WTC11 (cell line): ENCODE results near the gene LAMA5. TPM values are rescaled to one million over a fixed set of nuclear protein-coding genes. Genes with fewer than 3 reads are reported as not detected.
A peak's percentile ranks its signal among the peaks of the same experiment; 100 is the strongest.

Experiments used
- ATAC-seq: fragments of 200-7000 bp; cut with Tn5 transposase; 2 replicates; pipeline ENCODE4 v1.10.0; 2021; ENCODE audit warnings: mild to moderate bottlenecking, moderate library complexity
- CTCF ChIA-PET: fragments of 300-600 bp; sonication (Branson Sonifier 250); formaldehyde crosslinking; loops from one replicate; lab custom pipeline; 2021; ENCODE audit warnings: antibody characterized with exemption; lab: Charles Lee
- POLR2A ChIA-PET: fragments of 350-600 bp; sonication (Branson Sonifier 250); formaldehyde crosslinking; loops from one replicate; lab custom pipeline; 2021; ENCODE audit warnings: antibody characterized with exemption; lab: Charles Lee
- DNase-seq: peaks from one replicate; pipeline ENCODE4 v3.0.0; 2021; ENCODE audit warnings: low spot score
- H3K27ac Mint-ChIP-seq: 2 replicates; pipeline ENCODE4 v1.8.0; 2021; ENCODE audit warnings: mixed read lengths
- H3K27me3 Mint-ChIP-seq: 2 replicates; pipeline ENCODE4 v1.8.0; 2021; ENCODE audit warnings: low read depth, mild to moderate bottlenecking, moderate library complexity, mixed read lengths
- H3K36me3 Mint-ChIP-seq: 2 replicates; pipeline ENCODE4 v1.8.0; 2021; ENCODE audit warnings: mixed read lengths
- H3K4me1 Mint-ChIP-seq: 2 replicates; pipeline ENCODE4 v1.8.0; 2022; ENCODE audit warnings: mixed read lengths
- H3K4me3 Mint-ChIP-seq: 2 replicates; pipeline ENCODE4 v1.8.0; 2021; ENCODE audit warnings: mild to moderate bottlenecking, moderate library complexity, mixed read lengths
- H3K9me3 Mint-ChIP-seq: 2 replicates; pipeline ENCODE4 v1.8.0; 2021; ENCODE audit warnings: mixed read lengths
- AR ChIP-seq: fragments of 250-450 bp; sonication (Bioruptor Pico); IDR thresholded peaks from 2 replicates; pipeline ENCODE4 v1.9.0; 2021; ENCODE audit warnings: mild to moderate bottlenecking
- ATF1 ChIP-seq: sonication (generic); formaldehyde crosslinking; IDR thresholded peaks from 2 replicates; pipeline ENCODE4 v1.8.1; 2023; ENCODE audit warnings: mild to moderate bottlenecking, moderate library complexity, missing genetic modification reagents
- GABPB1 ChIP-seq: sonication (generic); formaldehyde crosslinking; IDR thresholded peaks from 2 replicates; pipeline ENCODE4 v1.8.1; 2023; ENCODE audit warnings: mild to moderate bottlenecking, missing genetic modification reagents
- IRF2 ChIP-seq: sonication (generic); formaldehyde crosslinking; IDR thresholded peaks from 2 replicates; pipeline ENCODE4 v1.8.0; 2022; ENCODE audit warnings: low read depth, missing genetic modification reagents, borderline replicate concordance
- JAZF1 ChIP-seq: fragments of 250-450 bp; sonication (Bioruptor Pico); IDR thresholded peaks from 2 replicates; pipeline ENCODE4 v1.9.0; 2021; ENCODE audit warnings: moderate library complexity, mild to moderate bottlenecking, inconsistent platforms
- RORB ChIP-seq: fragments of 250-450 bp; sonication (Bioruptor Pico); IDR thresholded peaks from 2 replicates; pipeline ENCODE4 v1.9.0; 2021; ENCODE audit warnings: mild to moderate bottlenecking
- USF1 ChIP-seq: sonication (generic); formaldehyde crosslinking; IDR thresholded peaks from 2 replicates; pipeline ENCODE4 v1.8.0; 2022; ENCODE audit warnings: mild to moderate bottlenecking, missing genetic modification reagents
- ZNF232 ChIP-seq: sonication (generic); formaldehyde crosslinking; IDR thresholded peaks from 2 replicates; pipeline ENCODE4 v1.8.0; 2022; ENCODE audit warnings: mild to moderate bottlenecking, missing genetic modification reagents
- total RNA-seq: library from RNA; stranded (reverse); gene quantifications from 3 replicates; pipeline ENCODE4 v1.2.3, GENCODE V29; 2021
- TF ChIP-seq, protein P1 (sequence below): sonication (generic); formaldehyde crosslinking; IDR thresholded peaks from 2 replicates; pipeline ENCODE4 v1.8.0; 2022; ENCODE audit warnings: mild to moderate bottlenecking, missing genetic modification reagents

The LAMA5 gene
- total RNA-seq, 1 experiment from 2014 or later: 329 TPM

DNA sequence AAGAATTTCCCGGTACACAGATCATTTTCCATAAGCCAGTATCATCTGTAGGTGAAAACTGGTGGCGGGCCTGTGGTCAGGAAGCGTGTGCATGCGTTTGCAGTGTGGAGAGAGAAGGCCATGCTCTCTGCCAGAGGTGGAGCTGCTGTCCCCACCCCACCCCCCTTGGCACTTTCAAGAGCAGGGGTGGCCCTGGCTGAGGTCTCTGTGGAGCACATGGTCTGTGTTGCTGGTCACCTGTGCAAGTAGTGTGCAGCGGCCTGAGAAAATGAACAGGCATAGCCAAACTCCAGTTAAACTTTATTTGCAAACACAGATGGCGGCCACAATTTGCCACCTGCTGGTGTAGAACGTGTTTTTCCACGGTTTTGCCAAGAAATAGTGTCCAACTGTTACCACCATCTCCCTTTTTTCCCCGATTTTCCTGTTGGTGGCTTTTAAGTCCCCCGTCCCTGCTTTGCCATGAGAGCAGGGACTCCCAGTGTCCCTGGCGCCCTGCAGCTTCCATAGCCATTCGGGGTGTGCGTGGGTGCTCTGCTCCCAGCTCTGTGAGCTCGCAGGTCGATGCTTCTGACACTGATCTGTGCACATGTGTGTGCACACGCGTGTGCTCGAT lies 61.9 kb downstream of the LAMA5 start:
- Mint-ChIP-seq H3K4me1 (peaks cover 18% of the 10 kb centered on the region), H3K36me3 (peaks cover 28% of the 10 kb centered on the region), H3K27me3 (no peaks in the 10 kb centered on the region), H3K9me3 (no peaks in the 10 kb centered on the region), H3K4me3 (peak overlapping the region; percentile 86), H3K27ac (peak overlapping the region; percentile 98)
- ChIA-PET CTCF (interaction anchor here (0.5 to 2.7 kb wide), 4 partner anchors 64 to 94 kb away, joined by 3 to 16 read pairs (median 10); no protein-coding TSS in a partner anchor), POLR2A (interaction anchor here (1.3 kb wide), 1 partner anchor 69 kb away, joined by 6 read pairs; no protein-coding TSS in a partner anchor)
- no peak for ATAC-seq
- no peak for DNase-seq
- TF ChIP-seq, protein P1, sequence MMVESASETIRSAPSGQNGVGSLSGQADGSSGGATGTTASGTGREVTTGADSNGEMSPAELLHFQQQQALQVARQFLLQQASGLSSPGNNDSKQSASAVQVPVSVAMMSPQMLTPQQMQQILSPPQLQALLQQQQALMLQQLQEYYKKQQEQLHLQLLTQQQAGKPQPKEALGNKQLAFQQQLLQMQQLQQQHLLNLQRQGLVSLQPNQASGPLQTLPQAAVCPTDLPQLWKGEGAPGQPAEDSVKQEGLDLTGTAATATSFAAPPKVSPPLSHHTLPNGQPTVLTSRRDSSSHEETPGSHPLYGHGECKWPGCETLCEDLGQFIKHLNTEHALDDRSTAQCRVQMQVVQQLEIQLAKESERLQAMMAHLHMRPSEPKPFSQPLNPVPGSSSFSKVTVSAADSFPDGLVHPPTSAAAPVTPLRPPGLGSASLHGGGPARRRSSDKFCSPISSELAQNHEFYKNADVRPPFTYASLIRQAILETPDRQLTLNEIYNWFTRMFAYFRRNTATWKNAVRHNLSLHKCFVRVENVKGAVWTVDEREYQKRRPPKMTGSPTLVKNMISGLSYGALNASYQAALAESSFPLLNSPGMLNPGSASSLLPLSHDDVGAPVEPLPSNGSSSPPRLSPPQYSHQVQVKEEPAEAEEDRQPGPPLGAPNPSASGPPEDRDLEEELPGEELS (CRISPR knock-in tag): no peak
- TF ChIP-seq GABPB1 (CRISPR knock-in tag): 0 out of 2 replicates have a peak, but pooled peaks have one; percentile 15

DNA sequence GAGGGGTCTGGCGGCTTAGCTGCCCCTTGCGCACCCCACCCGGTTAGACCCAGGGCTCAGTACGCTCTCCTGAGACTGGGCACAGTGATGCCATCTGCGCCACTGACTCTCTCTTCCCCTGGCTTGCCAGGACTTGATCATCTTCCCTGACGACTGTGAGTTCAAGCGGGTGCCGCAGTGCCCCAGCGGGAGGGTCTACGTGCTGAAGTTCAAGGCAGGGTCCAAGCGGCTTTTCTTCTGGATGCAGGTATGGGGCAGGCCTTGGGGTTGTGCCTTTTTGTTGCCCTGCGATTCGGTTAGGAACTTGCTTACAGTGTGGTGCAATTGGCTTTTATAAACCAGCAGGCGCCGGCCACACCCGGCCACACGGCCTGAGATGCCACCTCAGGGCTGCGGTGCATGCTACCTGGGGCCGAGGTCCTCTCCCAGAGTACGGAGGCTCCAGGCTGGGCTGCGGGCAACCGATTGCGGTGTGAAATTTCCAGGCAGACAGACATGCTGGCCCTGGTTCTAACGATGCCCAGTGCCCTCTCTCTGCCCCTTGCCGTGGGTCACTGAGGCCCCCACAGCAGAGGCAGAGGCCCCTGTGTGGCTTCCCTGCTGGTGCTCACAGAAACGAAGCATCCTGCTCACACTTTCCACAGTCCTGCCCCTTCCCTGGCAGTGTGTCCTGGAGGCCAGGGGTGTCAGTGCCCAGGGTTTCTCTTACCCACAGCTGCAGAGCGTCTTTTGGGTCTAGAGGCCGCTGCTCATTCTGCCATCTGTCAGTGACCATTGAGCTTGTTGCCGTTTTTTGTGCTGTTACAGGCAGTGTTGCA lies 62.6 kb downstream of the LAMA5 start:
- ATAC-seq (no peak), DNase-seq (no peak)
- Mint-ChIP-seq H3K4me1 (peaks cover 18% of the 10 kb centered on the region), H3K4me3 (peak overlapping the region; percentile 86), H3K9me3 (no peaks in the 10 kb centered on the region), H3K36me3 (peaks cover 28% of the 10 kb centered on the region), H3K27me3 (no peaks in the 10 kb centered on the region), H3K27ac (peak overlapping the region; percentile 93)
- POLR2A ChIA-PET: interaction anchor here (1.2 to 1.3 kb wide), 2 partner anchors 64 to 70 kb away, joined by 3 to 6 read pairs; no protein-coding TSS in a partner anchor
- CTCF ChIA-PET: interaction anchor here (2.4 to 2.7 kb wide), 2 partner anchors 64 to 78 kb away, joined by 10 to 16 read pairs; no protein-coding TSS in a partner anchor
- TF ChIP-seq ZNF232 (CRISPR knock-in tag) (no peak), JAZF1 (CRISPR knock-in tag) (no peak), ATF1 (CRISPR knock-in tag) (0 out of 2 replicates have a peak, but pooled peaks have one; percentile 42), IRF2 (CRISPR knock-in tag) (no peak)

- Mint-ChIP-seq H3K4me3 (peak overlapping the region; percentile 86), H3K9me3 (no peaks in the 10 kb centered on the region), H3K36me3 (peaks cover 24% of the 10 kb centered on the region), H3K27ac (peak overlapping the region; percentile 93), H3K27me3 (no peaks in the 10 kb centered on the region), H3K4me1 (peaks cover 18% of the 10 kb centered on the region)
- TF ChIP-seq RORB (no peak), AR (CRISPR knock-in tag) (no peak), USF1 (CRISPR knock-in tag) (no peak)
- ChIA-PET CTCF (interaction anchor here (2.4 kb wide), 1 partner anchor 79 kb away, joined by 16 read pairs; no protein-coding TSS in a partner anchor), POLR2A (interaction anchor here (1.2 kb wide), 1 partner anchor 65 kb away, joined by 3 read pairs; no protein-coding TSS in a partner anchor)
- ATAC-seq (no peak), DNase-seq (no peak)
These were observed 63.5 kb downstream of the LAMA5 start for GRCh38 chr20:62303340-62304226.
